Measurements from ENCODE around the gene DLL1.

- no peak for TF ChIP-seq CTCF (IDR thresholded peaks at IDR 0.05; ENCODE audit: borderline replicate concordance, extremely low read depth, low read length, poor library complexity, severe bottlenecking)
- TF ChIP-seq EZH2 (IDR thresholded peaks at IDR 0.05; ENCODE audit: borderline replicate concordance, low read depth, low read length, severe bottlenecking) = no peak
Observed at GRCh38 chr6:170305805-170306323, 15.0 kb upstream of the DLL1 start.

Data from DND-41 (cell line).